HK-2 (cell line): ENCODE measurements around the gene CWF19L1.

Experiments used
- DNase-seq: peaks from one replicate; pipeline ENCODE4 v3.0.0-alpha.2; 2018; ENCODE audit not compliant: unreplicated experiment

Gene CWF19L1

GRCh38 chr10:100182908-100183307, 84.5 kb downstream of the CWF19L1 start:
- DNase-seq = no peak
